ENCODE results near the gene LOC128125822.

Gene LOC128125822

DNA sequence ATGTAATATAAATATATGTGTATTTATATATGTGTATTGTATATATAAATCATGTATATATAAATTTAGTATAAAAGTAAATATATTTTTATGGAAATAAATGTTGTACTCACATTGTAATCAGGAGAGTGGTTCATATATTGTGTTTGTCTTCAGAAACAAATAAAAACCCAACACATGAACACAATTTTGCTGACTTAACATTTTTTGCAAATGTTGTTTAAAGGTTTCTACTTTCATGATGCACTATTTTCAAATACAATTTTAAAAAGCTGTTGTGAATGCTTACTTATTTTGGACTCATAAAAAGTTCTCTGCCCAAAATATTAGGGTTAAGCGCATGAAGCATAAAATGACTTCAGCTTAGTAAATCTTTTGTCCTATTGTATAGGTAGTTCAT, 39.3 kb downstream of the LOC128125822 start:
- TF ChIP-seq, protein P1, sequence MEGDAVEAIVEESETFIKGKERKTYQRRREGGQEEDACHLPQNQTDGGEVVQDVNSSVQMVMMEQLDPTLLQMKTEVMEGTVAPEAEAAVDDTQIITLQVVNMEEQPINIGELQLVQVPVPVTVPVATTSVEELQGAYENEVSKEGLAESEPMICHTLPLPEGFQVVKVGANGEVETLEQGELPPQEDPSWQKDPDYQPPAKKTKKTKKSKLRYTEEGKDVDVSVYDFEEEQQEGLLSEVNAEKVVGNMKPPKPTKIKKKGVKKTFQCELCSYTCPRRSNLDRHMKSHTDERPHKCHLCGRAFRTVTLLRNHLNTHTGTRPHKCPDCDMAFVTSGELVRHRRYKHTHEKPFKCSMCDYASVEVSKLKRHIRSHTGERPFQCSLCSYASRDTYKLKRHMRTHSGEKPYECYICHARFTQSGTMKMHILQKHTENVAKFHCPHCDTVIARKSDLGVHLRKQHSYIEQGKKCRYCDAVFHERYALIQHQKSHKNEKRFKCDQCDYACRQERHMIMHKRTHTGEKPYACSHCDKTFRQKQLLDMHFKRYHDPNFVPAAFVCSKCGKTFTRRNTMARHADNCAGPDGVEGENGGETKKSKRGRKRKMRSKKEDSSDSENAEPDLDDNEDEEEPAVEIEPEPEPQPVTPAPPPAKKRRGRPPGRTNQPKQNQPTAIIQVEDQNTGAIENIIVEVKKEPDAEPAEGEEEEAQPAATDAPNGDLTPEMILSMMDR (IDR thresholded peaks at IDR 0.05) = no peak
- no peak overlapping the region for H3K27ac ChIP-seq
- H3K4me1 ChIP-seq (ENCODE audit: control insufficient read depth in 1 of 2, insufficient read depth in 1 of 2, low read depth in 1 of 2, low read length in 1 of 2) = no peaks in the 10 kb centered on the region

DNA sequence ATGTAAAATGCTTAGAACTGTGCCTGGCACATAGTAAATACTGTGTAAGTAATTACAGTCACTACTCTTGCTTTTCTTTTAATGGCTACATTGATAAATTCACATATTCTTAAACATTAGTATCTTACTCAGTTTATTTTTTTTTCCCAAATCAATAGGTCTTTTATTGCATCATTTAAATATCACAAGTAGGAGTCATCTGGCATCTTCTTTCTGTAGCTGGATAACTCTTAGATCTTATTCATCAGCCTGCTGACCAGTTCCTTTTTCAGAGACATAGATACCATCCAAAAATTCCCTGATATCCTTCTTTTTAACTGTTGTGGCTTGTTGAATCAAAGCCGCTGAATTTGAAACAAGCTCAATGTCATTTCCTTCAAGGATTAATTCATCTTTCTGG, 43.3 kb downstream of the LOC128125822 start:
- H3K27ac ChIP-seq = no peak overlapping the region
- no peaks in the 10 kb centered on the region for H3K9me3 ChIP-seq
- TF ChIP-seq, protein P1 (IDR thresholded peaks at IDR 0.05) = no peak
- no peak overlapping the region for H3K4me3 ChIP-seq (ENCODE audit: low read depth in 1 of 2, low read length in 1 of 2)
- H3K27me3 ChIP-seq = no peaks in the 10 kb centered on the region
- no peaks in the 10 kb centered on the region for H3K36me3 ChIP-seq
- H3K4me1 ChIP-seq (ENCODE audit: control insufficient read depth in 1 of 2, insufficient read depth in 1 of 2, low read depth in 1 of 2, low read length in 1 of 2) = no peaks in the 10 kb centered on the region

More for the DNA sequence above, 39.3 kb downstream of the LOC128125822 start:
- no peaks in the 10 kb centered on the region for H3K27me3 ChIP-seq
- no peaks in the 10 kb centered on the region for H3K9me3 ChIP-seq
- no peak overlapping the region for H3K4me3 ChIP-seq (ENCODE audit: low read depth in 1 of 2, low read length in 1 of 2)
- H3K36me3 ChIP-seq = no peaks in the 10 kb centered on the region

Measured in neutrophil (primary cell).